H9 (cell line): ENCODE data around the gene ZBTB9. TPM values are rescaled to one million over a fixed set of nuclear protein-coding genes. Genes with fewer than 3 reads are reported as not detected.

Experiments used
- DNase-seq: peaks from one replicate; pipeline ENCODE4 v3.0.0-alpha.2; 2017
- H2AFZ ChIP-seq: one replicate; pipeline ENCODE4 v1.6.1; 2013; ENCODE audit warnings: mild to moderate bottlenecking, low read length, control low read depth, moderate library complexity
- H2AK5ac ChIP-seq: 2 replicates; pipeline ENCODE4 v1.6.1; 2013; ENCODE audit warnings: low read length, control low read depth, mixed read lengths; ENCODE audit not compliant: insufficient read length
- H2BK120ac ChIP-seq: one replicate; pipeline ENCODE4 v1.6.1; 2013; ENCODE audit warnings: low read depth, mild to moderate bottlenecking, low read length, control low read depth, inconsistent platforms; ENCODE audit not compliant: poor library complexity, severe bottlenecking
- H2BK12ac ChIP-seq: 2 replicates; pipeline ENCODE4 v1.6.1; 2013; ENCODE audit warnings: low read length, control low read depth, mixed read lengths, low read depth; ENCODE audit not compliant: insufficient read length
- H2BK15ac ChIP-seq: 2 replicates; pipeline ENCODE4 v1.6.1; 2013; ENCODE audit warnings: low read depth, low read length, control low read depth
- H2BK20ac ChIP-seq: one replicate; pipeline ENCODE4 v1.6.1; 2013; ENCODE audit warnings: low read depth, mild to moderate bottlenecking, low read length, control low read depth, inconsistent platforms; ENCODE audit not compliant: poor library complexity, severe bottlenecking
- H2BK5ac ChIP-seq: 2 replicates; pipeline ENCODE4 v1.6.1; 2013; ENCODE audit warnings: low read length, control low read depth, mixed read lengths; ENCODE audit not compliant: insufficient read length
- H3K14ac ChIP-seq: 2 replicates; pipeline ENCODE4 v1.6.1; 2013; ENCODE audit warnings: low read length, control low read depth; ENCODE audit not compliant: insufficient read depth
- H3K18ac ChIP-seq: 2 replicates; pipeline ENCODE4 v1.6.1; 2013; ENCODE audit warnings: low read depth, mild to moderate bottlenecking, mixed read lengths, low read length, control low read depth; ENCODE audit not compliant: insufficient read length
- H3K23ac ChIP-seq: 2 replicates; pipeline ENCODE4 v1.6.1; 2013; ENCODE audit warnings: low read length, control low read depth, mixed read lengths, low read depth; ENCODE audit not compliant: insufficient read length
- H3K23me2 ChIP-seq: 2 replicates; pipeline ENCODE4 v1.6.1; 2013; ENCODE audit warnings: low read depth, mild to moderate bottlenecking, mixed read lengths, low read length, control low read depth; ENCODE audit not compliant: insufficient read length, poor library complexity, severe bottlenecking
- H3K27ac ChIP-seq: 2 replicates; pipeline ENCODE4 v1.5.1; 2013; ENCODE audit warnings: low read length, control low read depth, mixed read lengths, low read depth; ENCODE audit not compliant: insufficient read length
- H3K27me3 ChIP-seq: 2 replicates; pipeline ENCODE4 v1.6.1; 2013; ENCODE audit warnings: low read length, control low read depth, inconsistent platforms; ENCODE audit not compliant: insufficient read depth
- H3K4ac ChIP-seq: 2 replicates; pipeline ENCODE4 v1.6.1; 2013; ENCODE audit warnings: low read depth, mild to moderate bottlenecking, control low read depth, inconsistent platforms, low read length, moderate library complexity
- H3K4me1 ChIP-seq: 2 replicates; pipeline ENCODE4 v1.6.1; 2013; ENCODE audit warnings: low read length, control low read depth, inconsistent platforms; ENCODE audit not compliant: insufficient read depth
- H3K4me2 ChIP-seq: 2 replicates; pipeline ENCODE4 v1.6.1; 2013; ENCODE audit warnings: low read length, control low read depth, mixed read lengths; ENCODE audit not compliant: insufficient read length, insufficient read depth
- H3K56ac ChIP-seq: 2 replicates; pipeline ENCODE4 v1.6.1; 2013; ENCODE audit warnings: low read depth, mild to moderate bottlenecking, mixed read lengths, low read length, control low read depth; ENCODE audit not compliant: insufficient read length
- H3K79me1 ChIP-seq: 2 replicates; pipeline ENCODE4 v1.6.1; 2013; ENCODE audit warnings: low read depth, mild to moderate bottlenecking, moderate library complexity, low read length, control low read depth, inconsistent platforms; ENCODE audit not compliant: insufficient read depth, poor library complexity, severe bottlenecking
- H3K79me2 ChIP-seq: 2 replicates; pipeline ENCODE4 v1.6.1; 2013; ENCODE audit warnings: low read length, control low read depth, inconsistent platforms; ENCODE audit not compliant: insufficient read depth
- H3K9ac ChIP-seq: 2 replicates; pipeline ENCODE4 v1.6.1; 2013; ENCODE audit warnings: low read length, control low read depth, mixed read lengths; ENCODE audit not compliant: insufficient read length; ENCODE audit errors: extremely low read depth
- H3K9me3 ChIP-seq: one replicate; pipeline ENCODE4 v1.6.1; 2013; ENCODE audit warnings: low read depth, low read length, inconsistent platforms; ENCODE audit not compliant: control insufficient read depth
- H3T11ph ChIP-seq: one replicate; pipeline ENCODE4 v1.6.1; 2013; ENCODE audit warnings: mild to moderate bottlenecking, low read length, control low read depth, inconsistent platforms
- H4K20me1 ChIP-seq: one replicate; pipeline ENCODE4 v1.6.1; 2013; ENCODE audit not compliant: control insufficient read depth, insufficient read length, insufficient read depth
- H4K5ac ChIP-seq: 2 replicates; pipeline ENCODE4 v1.6.1; 2013; ENCODE audit warnings: low read depth, mild to moderate bottlenecking, mixed read lengths, low read length, control low read depth; ENCODE audit not compliant: insufficient read length
- H4K8ac ChIP-seq: replicated peaks from 2 replicates; pipeline ENCODE4 v1.6.1; 2013; ENCODE audit warnings: low read length, control low read depth, mixed read lengths, low read depth; ENCODE audit not compliant: insufficient read length
- H4K91ac ChIP-seq: 2 replicates; pipeline ENCODE4 v1.6.1; 2013; ENCODE audit warnings: low read depth, mild to moderate bottlenecking, moderate library complexity, mixed read lengths, low read length, control low read depth; ENCODE audit not compliant: insufficient read length
- H3K27ac Mint-ChIP-seq, 3 experiments: 2 replicates in 2 of 3; 3 replicates in 1 of 3; pipeline ENCODE4 v1.8.0; 2020 to 2021; ENCODE audit warnings: mixed read lengths in 3 of 3, mild to moderate bottlenecking in 1 of 3, moderate library complexity in 1 of 3
- H3K27me3 Mint-ChIP-seq: 2 replicates; pipeline ENCODE4 v1.8.0; 2021; ENCODE audit warnings: low read depth, mild to moderate bottlenecking, moderate library complexity, mixed read lengths
- H3K36me3 Mint-ChIP-seq, 3 experiments: 2 replicates in 2 of 3; 3 replicates in 1 of 3; pipeline ENCODE4 v1.8.0; 2020 to 2021; ENCODE audit warnings: low read depth in 3 of 3, mixed read lengths in 3 of 3; ENCODE audit not compliant: insufficient read depth in 1 of 3
- H3K4me1 Mint-ChIP-seq, 2 experiments: 2 replicates each; pipeline ENCODE4 v1.8.0; 2020; ENCODE audit warnings: mixed read lengths in 2 of 2
- H3K4me3 Mint-ChIP-seq, 2 experiments: 2 replicates in 1 of 2; 3 replicates in 1 of 2; pipeline ENCODE4 v1.8.0; 2020 to 2021; ENCODE audit warnings: mild to moderate bottlenecking in 2 of 2, mixed read lengths in 2 of 2, moderate library complexity in 1 of 2
- H3K9me3 Mint-ChIP-seq, 2 experiments: 2 replicates in 1 of 2; 3 replicates in 1 of 2; pipeline ENCODE4 v1.8.0; 2020; ENCODE audit warnings: mild to moderate bottlenecking in 2 of 2, mixed read lengths in 2 of 2, moderate library complexity in 1 of 2
- CTCF ChIP-seq: fragments of 200-600 bp; sonication (generic); conservative IDR thresholded peaks from 3 replicates; pipeline ENCODE4 v1.8.0; 2021; ENCODE audit warnings: antibody characterized with exemption, mild to moderate bottlenecking
- WGBS: extraction: QIAGEN DNeasy Blood & Tissue Kit; methylation state at CpG from one replicate; pipeline ENCODE4 v1.1.7; 2013; ENCODE audit warnings: missing lambda C conversion rate, low lambda C conversion rate, mixed read lengths; ENCODE audit not compliant: insufficient read length; ENCODE audit errors: extremely low coverage; 5-methylcytosine and 5-hydroxymethylcytosine counted together
- total RNA-seq: library from RNA; stranded (reverse); gene quantifications from 2 replicates; pipeline ENCODE4 v1.2.1, GENCODE V29; 2021

Gene ZBTB9
- total RNA-seq, 1 experiment from 2014 or later: 53.1 TPM

GRCh38 chr6:33490621-33491020 lies 36.2 kb downstream of the ZBTB9 start:
- Histone ChIP-seq H3K18ac (no peak overlapping the region), H3T11ph (no peak overlapping the region), H2AK5ac (no peak overlapping the region), H2BK5ac (no peak overlapping the region), H3K4me2 (no peak overlapping the region), H3K9me3 (no peaks in the 10 kb centered on the region), H3K79me1 (no peaks in the 10 kb centered on the region), H2AFZ (no peak overlapping the region), H3K79me2 (no peaks in the 10 kb centered on the region), H3K4me1 (no peaks in the 10 kb centered on the region), H3K4ac (no peak overlapping the region), H2BK20ac (no peak overlapping the region), H2BK12ac (no peak overlapping the region), H2BK15ac (no peak overlapping the region), H3K14ac (peak overlapping the region; percentile 3; the same call in 1 of the 2 replicates), H3K27me3 (no peaks in the 10 kb centered on the region), H3K27ac (no peak overlapping the region), H3K9ac (no peak overlapping the region), H4K91ac (no peak overlapping the region), H3K56ac (no peak overlapping the region), H4K5ac (no peak overlapping the region), H2BK120ac (no peak overlapping the region), H4K8ac (no peak overlapping the region), H3K23ac (no peak overlapping the region), H4K20me1 (peaks cover 3% of the 10 kb centered on the region), H3K23me2 (no peaks in the 10 kb centered on the region)
- Mint-ChIP-seq H3K27me3 (peaks cover 22% of the 10 kb centered on the region), H3K27ac (0 out of 7 replicates have a peak overlapping the region, but pooled peaks of 1 of the 3 experiments have one; percentile 7), H3K9me3 (peaks cover 4 to 8% of the 10 kb centered on the region in 2 experiments; a peak in 4 of 5 replicates), H3K36me3 (no peaks in the 10 kb centered on the region; a peak in 2 of 7 replicates), H3K4me3 (no peak overlapping the region), H3K4me1 (peaks cover 4 to 7% of the 10 kb centered on the region in 2 experiments)
- no peak; the same call in 2 of the 3 replicates for TF ChIP-seq CTCF
- no CpG with 5 or more reads among the region's 6 CpGs for WGBS
- DNase-seq: peak; percentile 47
